NCI-H2196 treated with DMSO at 0.1 percent for 48 hours (cell line): ENCODE data around the gene XYLB.
A peak's percentile ranks its signal among the peaks of the same experiment; 100 is the strongest.
"Not testable (repeated sequence)": the region's sequence is repeated elsewhere in the genome, so short reads cannot be mapped to it uniquely, and the experiment has no call there.

Source experiments
- DNase-seq: peaks from one replicate; lab custom pipeline; 2025; ENCODE audit not compliant: unreplicated experiment; lab: John Stamatoyannopoulos, UW

Gene XYLB

DNA sequence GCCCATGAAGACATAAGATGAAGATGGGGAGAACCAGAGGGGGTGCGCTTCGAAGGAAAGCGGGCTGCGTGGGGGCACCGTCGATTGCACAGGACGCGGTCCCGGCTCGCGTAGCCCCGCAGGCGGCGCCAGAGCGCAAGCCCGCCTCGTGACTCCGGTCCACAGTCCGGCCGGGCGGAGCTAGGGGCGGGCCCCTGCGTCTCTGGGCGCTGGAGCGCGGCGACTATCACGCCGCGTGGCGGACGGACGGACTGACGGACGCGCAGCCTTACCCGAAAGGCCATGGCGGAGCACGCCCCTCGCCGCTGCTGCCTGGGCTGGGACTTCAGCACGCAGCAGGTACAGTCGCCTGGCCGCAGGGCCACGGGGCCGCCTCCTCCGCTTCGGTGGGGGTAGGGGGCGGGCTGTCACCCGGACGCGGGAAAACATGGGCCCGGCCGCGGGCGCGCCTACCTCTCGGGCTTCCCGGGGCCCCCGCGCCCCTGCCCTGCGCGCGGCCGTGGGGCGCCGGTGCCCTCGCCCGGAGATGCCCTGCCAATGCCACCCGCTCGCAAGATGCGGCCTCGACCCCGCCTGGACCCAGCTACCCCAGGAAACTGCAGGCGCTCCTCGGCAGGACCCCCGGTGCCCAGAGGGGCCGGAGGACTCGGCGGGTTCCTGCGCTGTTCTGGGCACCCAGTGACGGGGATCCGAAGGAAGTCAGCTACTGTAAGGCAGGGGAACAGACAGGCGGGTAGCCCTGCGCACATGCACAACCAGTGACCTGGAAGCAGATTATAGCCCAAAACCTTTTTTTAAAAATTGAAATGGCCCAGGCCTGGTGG, at the start of gene XYLB:
XYLB (plus strand) TSS at position 199 of the 824 bp plus-strand sequence; CDS start at position 283, 84 bp downstream.
- DNase-seq, result peak; percentile 7

DNA sequence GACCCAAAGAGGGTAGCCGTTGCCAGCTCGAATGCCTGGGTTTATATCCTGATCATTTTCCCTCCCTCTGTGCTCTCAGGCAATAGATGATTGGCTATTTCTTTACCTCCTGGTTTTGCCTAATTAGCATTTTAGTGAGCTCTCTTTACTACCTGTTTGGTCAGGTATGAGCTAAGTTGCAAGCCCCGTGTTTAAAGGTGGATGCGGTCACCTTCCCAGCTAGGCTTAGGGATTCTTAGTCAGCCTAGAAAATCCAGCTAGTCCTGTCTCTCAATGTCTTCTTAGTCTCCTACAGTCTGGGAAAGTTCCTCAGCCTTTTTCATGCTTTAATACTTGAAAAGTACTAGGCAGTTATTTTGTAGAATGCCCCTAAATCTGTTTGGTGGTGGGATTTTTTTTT, 49.5 kb upstream of the XYLB start:
- not testable (repeated sequence) for DNase-seq

DNA sequence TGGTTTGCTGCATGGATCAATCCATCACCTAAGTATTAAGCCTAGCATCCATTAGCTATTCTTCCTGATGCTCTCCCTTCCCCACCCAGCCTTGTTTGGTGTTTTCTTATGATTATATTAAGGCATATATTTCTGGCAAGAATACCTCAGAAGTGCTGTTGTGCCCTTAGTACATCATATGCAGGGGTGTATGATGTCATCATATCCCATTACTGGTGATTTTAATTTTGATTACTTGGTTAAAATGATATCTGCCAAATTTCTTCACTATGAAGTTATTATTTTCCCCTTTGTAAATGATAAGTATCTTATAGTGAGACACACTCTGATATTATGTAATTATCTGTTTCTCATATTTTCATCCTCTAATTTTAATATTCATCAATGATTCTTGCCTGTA, 49.0 kb upstream of the XYLB start:
- DNase-seq, result no peak

DNA sequence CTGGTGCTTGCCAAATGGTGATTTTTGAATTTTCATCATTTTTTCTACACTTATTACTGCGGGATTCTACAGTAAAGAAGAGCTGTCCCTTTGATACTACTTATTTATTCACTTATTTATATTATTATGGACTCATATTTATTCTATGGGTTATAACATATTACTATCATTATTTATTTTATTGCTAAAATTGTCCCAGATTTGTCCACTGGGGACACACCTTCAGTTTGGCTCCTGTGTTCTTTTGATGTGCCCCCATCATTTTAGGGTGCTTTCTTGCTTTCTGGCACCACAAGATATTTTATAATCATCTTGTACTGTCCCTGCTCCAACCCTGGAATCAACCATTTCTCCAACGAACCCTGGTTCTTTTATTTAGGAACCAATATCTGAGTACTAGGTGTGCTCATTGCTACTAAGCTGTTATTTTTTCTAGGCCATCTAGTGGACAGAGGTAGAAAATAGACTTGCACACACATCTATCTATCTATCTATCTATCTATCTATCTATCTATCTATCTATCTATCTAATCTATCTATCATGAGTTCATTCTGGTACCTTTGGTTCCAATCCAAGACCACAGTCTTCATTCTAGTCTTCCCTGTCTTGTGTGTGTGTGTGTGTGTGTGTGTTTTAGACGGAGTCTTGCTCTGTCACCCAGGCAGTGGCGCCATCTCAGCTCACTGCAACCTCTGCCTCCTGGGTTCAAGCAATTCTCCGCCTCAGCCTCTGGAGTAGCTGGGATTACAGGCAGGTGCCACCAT, 48.5 kb upstream of the XYLB start:
- DNase-seq, result no peak

DNA sequence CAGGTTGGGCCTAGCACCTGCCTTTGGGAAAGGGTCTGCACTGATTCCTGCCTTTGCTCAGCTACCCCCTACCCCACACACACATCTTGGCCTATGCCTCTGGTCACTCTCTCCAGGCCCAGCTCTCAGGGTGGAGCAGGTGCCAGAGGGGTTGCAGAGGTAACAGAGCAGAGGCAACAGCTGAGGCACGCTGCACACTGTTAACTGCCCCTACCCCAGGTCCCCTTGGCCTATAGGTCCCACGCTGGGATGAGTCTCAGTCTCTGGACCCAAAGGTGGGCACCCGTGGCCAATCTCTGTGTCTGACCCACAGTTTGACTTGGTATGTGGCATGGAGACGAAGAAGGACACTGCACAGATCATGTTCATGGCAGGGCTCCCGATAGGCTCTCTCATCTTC, 39.6 kb upstream of the XYLB start:
- DNase-seq, result no peak

DNA sequence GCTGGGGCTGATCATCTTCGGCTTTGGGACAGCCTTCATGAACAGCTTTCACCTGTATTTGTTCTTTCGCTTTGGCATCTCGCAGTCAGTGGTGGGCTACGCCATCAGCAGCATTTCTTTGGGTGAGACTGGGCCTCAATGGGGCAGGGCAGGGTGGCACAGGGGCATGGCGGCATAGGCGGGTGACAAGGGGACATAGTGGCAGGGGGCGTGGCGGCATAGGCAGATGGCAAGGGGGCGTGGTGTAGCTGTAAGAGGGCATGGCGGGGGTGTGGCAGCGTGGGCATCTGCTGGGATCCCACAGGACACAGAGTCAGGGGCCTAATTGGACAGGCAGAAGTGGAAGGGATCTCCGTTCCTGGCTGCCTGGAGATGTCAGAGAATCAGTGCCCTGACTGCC, 39.0 kb upstream of the XYLB start:
- no peak for DNase-seq

DNA sequence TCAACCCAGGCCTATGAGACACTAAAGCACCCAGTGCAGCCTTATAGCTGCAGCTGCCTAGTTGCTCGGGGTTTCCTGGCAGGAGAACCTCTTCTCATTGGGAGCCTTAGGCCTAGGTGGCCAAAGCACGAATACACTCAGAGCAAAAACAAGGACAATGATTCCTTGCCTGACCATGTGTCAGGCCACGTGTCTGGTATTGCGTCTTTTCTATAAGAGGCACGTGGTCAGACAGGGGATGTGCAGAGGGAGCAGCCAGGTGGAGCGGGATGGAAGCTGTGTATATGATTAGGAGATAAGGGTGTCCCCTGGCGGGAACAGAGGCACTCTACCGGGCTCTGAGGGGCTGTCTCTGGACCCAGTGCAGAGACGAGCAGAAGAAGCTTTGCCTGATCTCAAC, 38.1 kb upstream of the XYLB start:
- no peak for DNase-seq

DNA sequence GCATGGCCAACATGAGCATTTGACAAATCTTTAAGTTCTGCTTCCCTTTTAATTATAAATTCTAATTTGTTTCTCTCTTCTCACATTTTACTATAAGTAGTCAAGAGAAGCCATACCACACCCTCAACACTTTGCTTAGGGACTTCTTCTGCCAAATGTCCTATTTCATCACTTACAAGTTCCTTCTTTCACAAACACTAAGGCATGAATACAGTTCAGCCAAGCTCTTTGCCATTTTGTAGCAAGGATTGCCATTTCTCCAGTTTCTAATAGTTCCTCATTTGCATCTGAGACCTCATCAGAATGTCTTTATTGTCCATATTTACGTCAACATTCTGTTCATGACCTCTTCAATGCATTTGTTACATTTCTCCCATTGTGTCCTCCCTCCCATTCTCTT, 35.1 kb upstream of the XYLB start:
- no peak for DNase-seq

DNA sequence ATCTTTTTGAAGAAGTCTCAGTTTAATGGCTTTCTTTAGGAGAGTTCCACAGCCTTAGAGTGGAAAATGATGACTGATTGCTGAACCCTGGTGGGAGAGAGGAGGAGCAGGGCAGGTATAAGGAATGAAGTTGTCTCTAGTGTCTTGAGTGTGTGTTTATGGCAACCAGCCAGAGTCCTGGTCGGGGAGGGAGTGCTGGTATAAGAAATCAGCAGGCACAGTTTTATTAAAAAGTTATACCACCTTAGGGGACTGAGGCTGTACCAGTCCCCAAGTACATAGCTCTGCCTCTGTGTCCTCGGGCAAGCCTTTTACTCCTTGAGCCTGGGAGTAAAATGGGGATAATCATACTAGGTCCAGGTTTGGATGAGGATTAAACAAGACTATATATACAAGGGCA, 34.6 kb upstream of the XYLB start:
- DNase-seq, result no peak

DNA sequence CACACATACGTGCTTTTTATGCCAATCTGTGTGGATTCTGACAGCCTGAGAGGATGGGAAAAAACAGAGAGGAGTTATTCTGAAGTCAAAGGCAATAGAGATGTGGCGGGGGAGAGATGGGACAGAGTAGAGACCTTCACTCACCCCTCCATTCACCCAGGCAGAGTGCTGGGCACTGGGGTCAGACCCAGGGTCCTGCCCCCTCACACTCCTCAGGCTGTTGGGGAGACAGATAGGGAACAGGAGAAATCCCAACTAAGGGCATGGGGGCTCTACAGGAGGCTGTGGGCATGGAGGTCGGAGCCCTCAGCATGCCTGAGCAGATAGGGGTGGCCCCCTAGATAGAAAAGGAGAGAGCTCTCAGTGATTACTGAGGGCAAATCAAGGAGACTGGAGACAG, 34.2 kb upstream of the XYLB start:
- DNase-seq, result no peak

DNA sequence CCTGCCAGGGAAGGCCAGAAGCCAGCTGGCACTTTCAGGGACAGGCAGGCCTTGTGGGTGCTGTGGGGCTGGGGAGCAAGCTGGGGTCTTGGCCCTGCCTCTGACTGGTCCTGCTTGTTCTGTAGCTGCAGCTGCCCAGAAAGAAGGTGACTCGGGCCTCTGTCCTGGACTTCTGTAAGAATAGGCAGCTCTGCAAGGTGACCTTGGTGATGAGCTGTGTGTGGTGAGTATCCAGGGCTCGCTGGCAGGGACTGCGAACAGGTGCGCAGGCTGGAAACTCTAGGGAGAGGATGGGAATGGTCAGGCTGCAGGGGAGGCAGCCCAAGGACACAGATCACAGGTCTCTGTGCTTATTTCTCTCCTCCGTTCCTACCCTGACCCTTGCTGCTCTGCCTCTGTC, 33.3 kb upstream of the XYLB start:
- DNase-seq, result no peak

DNA sequence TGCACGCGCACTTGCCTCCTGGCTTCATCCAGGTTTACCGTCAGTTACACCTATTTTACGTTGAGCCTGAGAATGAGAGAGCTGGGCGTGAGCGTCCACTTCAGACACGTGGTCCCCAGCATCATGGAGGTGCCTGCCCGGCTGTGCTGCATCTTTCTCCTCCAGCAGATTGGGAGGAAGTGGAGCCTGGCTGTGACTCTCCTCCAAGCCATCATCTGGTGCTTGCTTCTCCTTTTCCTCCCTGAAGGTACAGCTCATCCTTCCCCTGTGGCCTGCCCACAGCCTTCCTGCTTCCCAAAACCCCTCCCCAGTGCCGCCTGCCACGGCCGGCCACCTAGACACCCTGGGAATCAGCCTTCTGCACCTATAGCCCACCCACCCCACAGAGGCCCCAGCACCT, 32.9 kb upstream of the XYLB start:
- DNase-seq, result no peak

DNA sequence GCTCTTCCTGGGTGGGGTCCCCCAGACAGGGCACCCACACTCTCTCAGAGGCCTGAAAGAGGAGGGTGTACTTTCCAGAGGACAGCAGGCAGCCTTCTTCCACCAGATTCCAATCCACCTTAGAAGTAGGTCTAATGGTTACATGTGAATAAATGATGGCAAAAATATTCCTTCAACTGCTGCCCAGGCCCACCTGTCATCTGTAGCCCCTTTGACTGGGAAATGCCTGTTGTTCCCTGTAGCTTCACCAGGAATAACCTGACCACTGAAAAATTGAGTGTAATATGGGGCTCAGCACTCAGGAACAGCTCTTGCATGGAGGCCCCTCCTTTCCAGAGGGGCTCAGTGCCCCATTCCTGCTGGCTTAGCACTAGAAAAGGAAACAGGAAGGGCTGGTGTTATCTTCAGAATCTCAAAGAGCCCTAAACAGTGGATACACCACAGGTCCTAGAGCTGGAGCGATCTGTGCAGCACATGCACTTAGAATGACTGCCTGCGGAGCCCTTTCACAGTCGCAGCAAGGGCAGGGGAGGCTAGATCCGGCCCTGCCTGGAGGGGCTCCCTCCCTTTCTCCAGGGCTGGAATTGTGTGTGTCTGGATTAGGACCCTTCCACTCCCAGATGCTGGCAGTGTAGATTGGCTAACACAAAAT, 32.3 kb upstream of the XYLB start:
- no peak for DNase-seq

DNA sequence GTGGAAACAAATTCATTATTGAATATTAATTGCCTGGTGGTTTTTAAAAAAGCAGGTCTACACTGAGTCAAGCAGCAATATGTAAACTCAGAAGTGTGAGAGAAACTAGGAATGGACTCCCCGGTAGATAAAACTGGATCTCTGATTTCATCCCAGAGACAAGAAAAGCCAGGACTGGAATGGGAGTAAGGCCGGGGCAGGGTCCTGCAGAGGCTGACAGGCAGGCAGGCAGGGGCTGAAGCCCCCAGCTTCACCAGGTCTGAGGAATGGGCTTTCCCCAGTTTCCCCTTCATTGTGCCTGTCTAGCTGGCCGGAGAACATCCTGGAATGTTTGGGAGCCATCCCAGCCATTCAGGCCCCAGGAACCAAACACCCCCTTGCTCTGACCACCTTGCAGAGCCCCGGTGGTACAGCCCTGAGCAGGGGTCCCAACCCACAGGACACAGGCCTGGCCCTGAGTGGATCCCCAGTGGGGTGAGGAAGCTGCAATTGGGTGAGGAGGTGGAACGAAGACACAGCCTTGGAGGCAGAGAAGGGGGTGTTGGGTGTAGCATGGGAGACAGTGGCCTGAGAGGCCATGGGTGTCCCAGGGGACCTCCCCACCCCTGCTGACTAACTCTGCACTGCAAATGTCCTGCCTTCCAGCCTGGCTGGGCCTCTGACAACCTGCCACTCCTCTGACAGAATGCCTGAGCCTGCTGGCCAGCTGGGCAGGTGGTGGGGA, 31.7 kb upstream of the XYLB start:
- DNase-seq, result no peak

DNA sequence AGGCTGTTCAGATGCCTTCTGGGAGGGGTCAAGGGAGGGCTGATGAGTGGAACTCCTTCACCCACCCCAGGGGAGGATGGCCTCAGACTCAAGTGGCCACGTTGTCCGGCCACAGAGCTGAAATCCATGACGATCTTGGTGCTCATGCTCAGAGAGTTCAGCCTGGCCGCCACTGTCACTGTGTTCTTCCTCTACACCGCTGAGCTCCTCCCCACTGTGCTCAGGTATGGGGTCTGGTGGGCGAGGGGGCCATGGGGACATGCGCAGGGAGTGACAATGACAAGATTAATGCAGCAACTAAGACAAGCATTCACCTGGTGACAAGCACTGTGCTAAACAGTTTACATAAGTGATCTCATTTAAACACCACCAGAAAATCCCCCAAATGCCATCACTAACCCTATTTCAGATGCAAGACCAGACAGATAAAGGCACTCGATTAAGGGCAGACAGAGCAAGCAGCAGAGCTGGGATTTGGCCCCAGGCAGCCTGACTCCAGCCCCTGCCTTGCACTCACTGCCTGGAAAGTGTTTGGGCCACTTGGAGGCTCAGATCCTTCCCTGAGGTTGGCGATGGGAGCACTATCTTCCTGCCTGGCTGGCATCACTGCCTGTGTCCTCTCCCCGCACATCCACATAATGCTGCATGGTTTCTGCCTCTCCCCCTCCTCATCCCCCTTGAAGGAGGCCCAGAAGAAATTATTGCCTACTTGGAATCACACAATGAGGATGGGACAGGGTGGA, 30.9 kb upstream of the XYLB start:
- DNase-seq, result no peak

DNA sequence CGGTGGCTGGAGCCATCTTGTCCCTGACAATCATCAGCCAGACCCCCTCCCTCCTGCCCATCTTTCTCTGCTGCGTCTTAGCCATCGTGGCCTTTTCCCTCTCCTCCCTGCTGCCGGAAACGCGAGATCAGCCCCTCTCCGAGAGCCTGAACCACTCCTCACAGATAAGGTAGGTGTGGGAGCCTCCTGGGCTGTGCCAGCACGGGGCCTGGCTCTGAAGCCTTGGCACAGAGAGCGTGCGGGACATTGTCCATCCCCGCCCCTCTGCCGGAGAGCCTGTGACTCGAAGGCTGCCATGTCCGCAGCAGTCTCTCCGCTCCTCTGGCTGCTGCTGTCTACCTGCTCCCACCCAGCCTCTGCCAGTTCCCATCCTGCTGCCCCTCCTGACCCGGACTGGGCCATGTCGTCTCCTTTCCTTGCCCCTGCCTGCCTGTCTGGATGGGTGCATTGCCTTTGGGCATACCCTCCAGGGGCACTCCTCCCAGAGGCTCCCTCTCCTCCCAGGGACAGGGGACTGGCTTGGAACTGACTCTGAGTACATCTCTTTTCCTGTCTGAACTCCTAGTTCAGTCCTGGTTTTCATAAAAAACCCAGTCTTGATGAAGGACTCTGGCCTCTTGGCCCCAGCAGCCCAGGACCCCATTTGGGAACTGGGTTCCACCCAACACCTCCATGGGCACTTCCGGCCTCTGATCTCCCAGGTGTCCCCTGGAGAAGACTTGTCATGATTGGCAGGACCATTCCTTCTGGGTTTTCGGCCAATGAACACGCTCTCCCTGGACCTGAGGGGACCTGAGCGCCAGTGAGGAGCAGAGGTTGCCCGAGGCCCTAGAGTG, 30.0 kb upstream of the XYLB start:
- no peak for DNase-seq

DNA sequence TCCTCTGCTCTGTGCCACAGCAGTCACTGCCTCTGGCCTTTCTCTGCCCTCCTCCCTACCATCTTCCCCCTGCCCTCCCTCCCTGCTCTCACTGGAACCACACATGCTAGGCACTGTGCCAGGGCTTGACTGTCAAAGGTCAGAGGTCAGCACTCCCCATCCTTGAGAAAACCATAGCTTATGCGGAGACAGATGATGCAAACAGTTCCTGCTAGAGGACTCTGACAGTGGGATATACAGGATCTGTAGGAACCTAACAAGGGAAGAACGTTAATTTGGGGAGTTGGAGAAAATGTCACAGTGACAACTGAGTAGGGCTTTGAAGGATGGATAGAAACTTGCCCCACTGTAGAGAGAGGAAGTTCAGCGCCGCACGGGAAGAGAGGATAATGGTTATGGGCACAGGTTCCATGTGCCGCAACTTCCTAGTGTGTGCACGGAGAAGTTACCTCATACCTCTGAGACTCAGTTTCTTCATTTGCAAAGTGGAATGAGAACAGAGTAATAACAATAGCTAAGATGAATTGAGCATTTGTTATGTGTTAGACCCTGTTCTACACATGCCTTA, 29.3 kb upstream of the XYLB start:
- no peak for DNase-seq

DNA sequence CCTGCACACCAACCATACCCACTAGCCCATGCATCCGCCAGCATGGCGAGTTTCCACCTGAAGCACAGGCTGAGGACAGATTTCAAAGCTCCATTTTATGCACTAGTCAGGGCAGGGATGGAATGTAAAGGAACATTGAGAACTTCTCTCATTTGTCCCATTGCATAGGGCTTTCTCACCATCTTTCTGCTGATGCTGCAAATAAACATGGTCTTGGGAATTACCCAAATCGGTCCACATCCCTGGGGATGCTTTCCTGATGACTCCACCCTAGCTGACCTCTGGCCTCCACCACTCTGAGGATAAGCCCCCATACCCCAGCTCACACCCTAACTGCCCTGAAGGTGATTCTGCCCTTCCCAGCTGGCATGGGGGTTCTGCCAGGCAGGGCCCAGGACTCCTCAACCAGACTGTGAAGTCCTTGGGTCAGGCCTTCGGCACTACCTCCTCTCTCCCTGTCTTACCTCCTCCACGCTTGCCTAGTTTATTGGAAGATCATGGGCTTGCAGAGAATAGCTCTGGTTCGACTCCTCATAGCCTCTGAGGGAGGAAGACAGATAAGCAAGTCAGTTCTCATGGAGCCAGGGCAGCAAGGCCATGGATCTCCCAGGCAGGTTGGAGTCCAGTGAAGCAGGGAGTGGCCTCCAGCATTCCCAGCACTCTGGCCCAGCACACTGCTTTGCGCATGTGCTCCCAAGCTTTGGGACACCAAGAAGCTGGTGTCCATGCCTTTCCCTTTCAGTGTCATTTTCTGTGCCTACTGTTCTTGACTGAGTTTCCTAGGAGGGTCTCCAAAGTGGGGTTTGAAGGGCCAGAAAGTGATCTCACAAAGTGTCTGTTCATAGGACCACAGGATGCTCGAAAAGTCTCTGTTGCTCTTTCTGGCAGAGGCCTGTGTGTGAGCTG, 27.6 kb upstream of the XYLB start:
- DNase-seq, result no peak
